TTC549 (cell line): ENCODE measurements around the gene OBSCN.

Source experiments
- FAIRE-seq: peaks from 2 replicates; lab custom pipeline; 2012; peaks lifted over from hg19 to GRCh38; lab: Jason Lieb, UNC

OBSCN gene

GRCh38 chr1:228392111-228392936, 184.5 kb downstream of the OBSCN start:
- no peak for FAIRE-seq

- no peak for FAIRE-seq
Measured at GRCh38 chr1:228393268-228393701, 185.4 kb downstream of the OBSCN start.

GRCh38 chr1:228393811-228394570, 186.1 kb downstream of the OBSCN start:
- no peak for FAIRE-seq

- FAIRE-seq, result no peak
Measured at GRCh38 chr1:228394571-228395394, 186.9 kb downstream of the OBSCN start.

- FAIRE-seq, result no peak
Measured at GRCh38 chr1:228396770-228397662, 189.2 kb downstream of the OBSCN start.

- no peak for FAIRE-seq
Measured at GRCh38 chr1:228397966-228398365, 190.1 kb downstream of the OBSCN start.

- no peak for FAIRE-seq
Measured at GRCh38 chr1:228398741-228399461, 191.1 kb downstream of the OBSCN start.

- FAIRE-seq, result no peak
Measured at GRCh38 chr1:228399531-228400236, 191.8 kb downstream of the OBSCN start.

GRCh38 chr1:228400237-228400651, 192.4 kb downstream of the OBSCN start:
- no peak for FAIRE-seq

GRCh38 chr1:228400692-228401454, 193.0 kb downstream of the OBSCN start:
- FAIRE-seq, result no peak

GRCh38 chr1:228401782-228402640, 194.2 kb downstream of the OBSCN start:
- no peak for FAIRE-seq

- no peak for FAIRE-seq
Measured at GRCh38 chr1:228402641-228403025, 194.8 kb downstream of the OBSCN start.

- FAIRE-seq, result no peak
Measured at GRCh38 chr1:228403231-228403631, 195.4 kb downstream of the OBSCN start.

GRCh38 chr1:228404107-228404720, 196.4 kb downstream of the OBSCN start:
- FAIRE-seq, result no peak

- no peak for FAIRE-seq
Measured at GRCh38 chr1:228405200-228405978, 197.5 kb downstream of the OBSCN start.

- FAIRE-seq, result no peak
Measured at GRCh38 chr1:228405979-228406228, 198.1 kb downstream of the OBSCN start.
